ENCODE measurements around the gene UBALD1. TPM values are rescaled to one million over a fixed set of nuclear protein-coding genes. Genes with fewer than 3 reads are reported as not detected.
A peak's percentile ranks its signal among the peaks of the same experiment; 100 is the strongest.

The UBALD1 gene
- polyA plus RNA-seq (2012; ENCODE audit: insufficient read length, low read depth) = 23.7 TPM

GRCh38 chr16:4614571-4615383 is at the start of gene UBALD1:
Gene UBALD1 (minus strand): TSS chr16:4614888. CDS start chr16:4614797, 91 bp downstream.
- peak; percentile 49; the same call in 1 of the 2 replicates for TF ChIP-seq POLR2AphosphoS5 (IDR thresholded peaks at IDR 0.05; ENCODE audit: low read depth, low read length)
- TF ChIP-seq TAF1 (IDR thresholded peaks at IDR 0.05; ENCODE audit: borderline replicate concordance, insufficient read depth, low read length) = peak; percentile 58; the same call in 1 of the 2 replicates
- TF ChIP-seq FOXP2 (optimal IDR thresholded peaks at IDR 0.05; ENCODE audit: borderline replicate concordance, extremely low read depth, extremely low read length, insufficient read depth) = peak; percentile 69
- 0 out of 2 replicates have a peak, but pooled peaks have one; percentile 67 for TF ChIP-seq SIN3A (IDR thresholded peaks at IDR 0.05; ENCODE audit: borderline replicate concordance, insufficient read depth, low read length)
- TF ChIP-seq REST (IDR thresholded peaks at IDR 0.05; ENCODE audit: insufficient read depth in 1 of 2, low read depth in 2 of 2, low read length in 2 of 2) = no peak

- no peak for TF ChIP-seq POLR2AphosphoS5 (IDR thresholded peaks at IDR 0.05; ENCODE audit: low read depth, low read length)
- TF ChIP-seq SIN3A (IDR thresholded peaks at IDR 0.05; ENCODE audit: borderline replicate concordance, insufficient read depth, low read length) = no peak
- no peak for TF ChIP-seq REST (IDR thresholded peaks at IDR 0.05; ENCODE audit: insufficient read depth in 1 of 2, low read depth in 2 of 2, low read length in 2 of 2)
- no peak for TF ChIP-seq TAF1 (IDR thresholded peaks at IDR 0.05; ENCODE audit: borderline replicate concordance, insufficient read depth, low read length)
- no peak for TF ChIP-seq FOXP2 (optimal IDR thresholded peaks at IDR 0.05; ENCODE audit: borderline replicate concordance, extremely low read depth, extremely low read length, insufficient read depth)
These were observed 49.2 kb upstream of the UBALD1 start for GRCh38 chr16:4663777-4664465.

- TF ChIP-seq TAF1 (IDR thresholded peaks at IDR 0.05; ENCODE audit: borderline replicate concordance, insufficient read depth, low read length) (no peak), FOXP2 (optimal IDR thresholded peaks at IDR 0.05; ENCODE audit: borderline replicate concordance, extremely low read depth, extremely low read length, insufficient read depth) (no peak), REST (IDR thresholded peaks at IDR 0.05; ENCODE audit: insufficient read depth in 1 of 2, low read depth in 2 of 2, low read length in 2 of 2) (no peak), SIN3A (IDR thresholded peaks at IDR 0.05; ENCODE audit: borderline replicate concordance, insufficient read depth, low read length) (no peak), POLR2AphosphoS5 (IDR thresholded peaks at IDR 0.05; ENCODE audit: low read depth, low read length) (no peak)
These were observed 48.7 kb upstream of the UBALD1 start for GRCh38 chr16:4663465-4663776.

GRCh38 chr16:4661661-4662060 is 47.0 kb upstream of the UBALD1 start:
- TF ChIP-seq TAF1 (IDR thresholded peaks at IDR 0.05; ENCODE audit: borderline replicate concordance, insufficient read depth, low read length) = no peak
- no peak for TF ChIP-seq REST (IDR thresholded peaks at IDR 0.05; ENCODE audit: insufficient read depth in 1 of 2, low read depth in 2 of 2, low read length in 2 of 2)
- TF ChIP-seq SIN3A (IDR thresholded peaks at IDR 0.05; ENCODE audit: borderline replicate concordance, insufficient read depth, low read length) = no peak
- no peak for TF ChIP-seq FOXP2 (optimal IDR thresholded peaks at IDR 0.05; ENCODE audit: borderline replicate concordance, extremely low read depth, extremely low read length, insufficient read depth)
- TF ChIP-seq POLR2AphosphoS5 (IDR thresholded peaks at IDR 0.05; ENCODE audit: low read depth, low read length) = no peak

Data from PFSK-1 (cell line).